Body of pancreas (tissue), 4 donors: ENCODE results near the gene TGFBRAP1.

Experiments
- POLR2A ChIP-seq, 3 donors: fragments of 450-650 bp; IDR thresholded peaks; one replicate each; pipeline ENCODE4 v1.6.1; 2016; ENCODE audit warnings: antibody characterized with exemption in 3 of 3, mild to moderate bottlenecking in 2 of 3
- TF ChIP-seq, protein P1 (sequence below), 7 experiments: fragments of 450-650 bp in 4 of 7; fragments of 200-600 bp in 3 of 7; sonication (generic) in 3 of 7; IDR thresholded peaks; one replicate each; pipeline ENCODE4 v1.5.1; 2016 to 2019; ENCODE audit warnings: antibody characterized with exemption in 7 of 7

- TF ChIP-seq, protein P1, sequence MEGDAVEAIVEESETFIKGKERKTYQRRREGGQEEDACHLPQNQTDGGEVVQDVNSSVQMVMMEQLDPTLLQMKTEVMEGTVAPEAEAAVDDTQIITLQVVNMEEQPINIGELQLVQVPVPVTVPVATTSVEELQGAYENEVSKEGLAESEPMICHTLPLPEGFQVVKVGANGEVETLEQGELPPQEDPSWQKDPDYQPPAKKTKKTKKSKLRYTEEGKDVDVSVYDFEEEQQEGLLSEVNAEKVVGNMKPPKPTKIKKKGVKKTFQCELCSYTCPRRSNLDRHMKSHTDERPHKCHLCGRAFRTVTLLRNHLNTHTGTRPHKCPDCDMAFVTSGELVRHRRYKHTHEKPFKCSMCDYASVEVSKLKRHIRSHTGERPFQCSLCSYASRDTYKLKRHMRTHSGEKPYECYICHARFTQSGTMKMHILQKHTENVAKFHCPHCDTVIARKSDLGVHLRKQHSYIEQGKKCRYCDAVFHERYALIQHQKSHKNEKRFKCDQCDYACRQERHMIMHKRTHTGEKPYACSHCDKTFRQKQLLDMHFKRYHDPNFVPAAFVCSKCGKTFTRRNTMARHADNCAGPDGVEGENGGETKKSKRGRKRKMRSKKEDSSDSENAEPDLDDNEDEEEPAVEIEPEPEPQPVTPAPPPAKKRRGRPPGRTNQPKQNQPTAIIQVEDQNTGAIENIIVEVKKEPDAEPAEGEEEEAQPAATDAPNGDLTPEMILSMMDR (IDR thresholded peaks at IDR 0.05), result no peak
- no peak for TF ChIP-seq POLR2A (IDR thresholded peaks at IDR 0.05)
Measured at GRCh38 chr2:105339414-105339813, 9.9 kb upstream of the TGFBRAP1 start.
